Calu3 (cell line): ENCODE data around the gene TBRG4. TPM values are rescaled to one million over a fixed set of nuclear protein-coding genes. Genes with fewer than 3 reads are reported as not detected.

Experiments used
- BruUV-seq: library from RNA; stranded (reverse); fragments of 400-500 nt; replicated peaks from 2 replicates; lab custom pipeline; 2021; lab: Mats Ljungman, UMichigan
- CTCF ChIA-PET: fragments of 300-600 bp; sonication (Branson Sonifier 250); formaldehyde crosslinking; loops from one replicate; lab custom pipeline; 2022; ENCODE audit warnings: antibody characterized with exemption; lab: Charles Lee
- DNase-seq: peaks from one replicate; pipeline ENCODE4 v3.0.0; 2022
- H3K27ac Mint-ChIP-seq: one replicate; pipeline ENCODE4 v1.8.0; 2022; ENCODE audit warnings: mixed read lengths; ENCODE audit not compliant: unreplicated experiment
- H3K27me3 Mint-ChIP-seq: one replicate; pipeline ENCODE4 v1.8.0; 2022; ENCODE audit warnings: mixed read lengths; ENCODE audit not compliant: unreplicated experiment
- H3K36me3 Mint-ChIP-seq: one replicate; pipeline ENCODE4 v1.8.0; 2022; ENCODE audit warnings: mild to moderate bottlenecking, moderate library complexity, mixed read lengths; ENCODE audit not compliant: insufficient read depth, unreplicated experiment
- H3K4me1 Mint-ChIP-seq: one replicate; pipeline ENCODE4 v1.8.0; 2022; ENCODE audit warnings: mild to moderate bottlenecking, low read depth, mixed read lengths; ENCODE audit not compliant: unreplicated experiment
- H3K4me3 Mint-ChIP-seq: one replicate; pipeline ENCODE4 v1.8.0; 2022; ENCODE audit warnings: mild to moderate bottlenecking, low read depth, moderate library complexity, mixed read lengths; ENCODE audit not compliant: unreplicated experiment
- H3K9me3 Mint-ChIP-seq: one replicate; pipeline ENCODE4 v1.8.0; 2022; ENCODE audit warnings: low read depth, mixed read lengths; ENCODE audit not compliant: unreplicated experiment
- CTCF ChIP-seq: fragments of 200-600 bp; IDR thresholded peaks from one replicate; pipeline ENCODE4 v1.8.0; 2022; ENCODE audit warnings: antibody characterized with exemption; ENCODE audit not compliant: unreplicated experiment
- intact Hi-C: fragments of 100-400 bp; cut with micrococcal nuclease; formaldehyde crosslinking; loops from one replicate; pipeline ENCODE4 v1.10.0; 2022; ENCODE audit not compliant: unreplicated experiment
- total RNA-seq: library from RNA; stranded (reverse); gene quantifications from 2 replicates; pipeline ENCODE4 v1.2.3, GENCODE V29; 2022

The TBRG4 gene
- total RNA-seq, 1 experiment from 2014 or later: 191 TPM

- H3K36me3 Mint-ChIP-seq: no peaks in the 10 kb centered on the region
- no peak for TF ChIP-seq CTCF
- no peak overlapping the region for H3K4me3 Mint-ChIP-seq
- peaks cover 62% of the 10 kb centered on the region for H3K27me3 Mint-ChIP-seq
- DNase-seq: no peak
- no peaks in the 10 kb centered on the region for H3K4me1 Mint-ChIP-seq
- no TSS peak for BruUV-seq
- CTCF ChIA-PET: no interaction called here
- no peak overlapping the region for H3K27ac Mint-ChIP-seq
- intact Hi-C loops: loop anchor here (10.0 kb wide), 1 partner anchor 424 kb away; the partner anchor contains the start of gene ADCY1
- no peaks in the 10 kb centered on the region for H3K9me3 Mint-ChIP-seq
Observed at GRCh38 chr7:45151131-45151684, 39.7 kb upstream of the TBRG4 start.

GRCh38 chr7:45150199-45150598 lies 38.7 kb upstream of the TBRG4 start:
- Mint-ChIP-seq H3K4me1 (no peaks in the 10 kb centered on the region), H3K27me3 (peaks cover 64% of the 10 kb centered on the region), H3K36me3 (no peaks in the 10 kb centered on the region), H3K27ac (no peak overlapping the region), H3K4me3 (no peak overlapping the region), H3K9me3 (no peaks in the 10 kb centered on the region)
- DNase-seq: no peak
- no peak for TF ChIP-seq CTCF
- no TSS peak for BruUV-seq
- CTCF ChIA-PET: no interaction called here
- intact Hi-C loops: loop anchor here (10.0 kb wide), 1 partner anchor 425 kb away; the partner anchor contains the start of gene ADCY1

- Mint-ChIP-seq H3K27me3 (peaks cover 70% of the 10 kb centered on the region), H3K36me3 (no peaks in the 10 kb centered on the region), H3K27ac (no peak overlapping the region), H3K4me1 (no peaks in the 10 kb centered on the region), H3K4me3 (no peak overlapping the region), H3K9me3 (no peaks in the 10 kb centered on the region)
- CTCF ChIA-PET: no interaction called here
- no peak for DNase-seq
- intact Hi-C loops: loop anchor here (10.0 kb wide), 1 partner anchor 425 kb away; the partner anchor contains the start of gene ADCY1
- BruUV-seq: no TSS peak
- TF ChIP-seq CTCF: no peak
Observed at GRCh38 chr7:45149606-45150005, 38.1 kb upstream of the TBRG4 start.

GRCh38 chr7:45148653-45148973 lies 37.1 kb upstream of the TBRG4 start:
- Mint-ChIP-seq H3K36me3 (no peaks in the 10 kb centered on the region), H3K4me3 (no peak overlapping the region), H3K27me3 (peaks cover 80% of the 10 kb centered on the region), H3K4me1 (no peaks in the 10 kb centered on the region), H3K27ac (no peak overlapping the region), H3K9me3 (no peaks in the 10 kb centered on the region)
- no peak for TF ChIP-seq CTCF
- no TSS peak for BruUV-seq
- DNase-seq: no peak
- CTCF ChIA-PET: interaction anchor here (0.7 to 1.7 kb wide), 2 partner anchors 13 to 491 kb away, joined by 5 to 6 read pairs; no protein-coding TSS in a partner anchor
- intact Hi-C loops: no loop called here
